H1 (cell line): ENCODE measurements around the gene ULBP3. TPM values are rescaled to one million over a fixed set of nuclear protein-coding genes. Genes with fewer than 3 reads are reported as not detected.
A peak's percentile ranks its signal among the peaks of the same experiment; 100 is the strongest.
"Not testable (repeated sequence)": the region's sequence is repeated elsewhere in the genome, so short reads cannot be mapped to it uniquely, and the experiment has no call there.

Experiments
- CTCF ChIA-PET: fragments of 300-600 bp; sonication (Branson Sonifier 250); formaldehyde crosslinking; loops from one replicate; lab custom pipeline; 2021; ENCODE audit not compliant: partially characterized antibody; lab: Charles Lee
- POLR2A ChIA-PET: fragments of 300-600 bp; sonication (Branson Sonifier 250); formaldehyde crosslinking; loops from one replicate; lab custom pipeline; 2021; ENCODE audit warnings: inconsistent platforms; ENCODE audit not compliant: partially characterized antibody; lab: Charles Lee
- DNase-seq, 2 experiments: peaks; one replicate each; pipeline versions ENCODE4 v3.0.0 to v3.0.0-alpha.2; 2010 to 2022; ENCODE audit warnings: low spot score in 2 of 2, low read depth in 1 of 2, mixed read lengths in 1 of 2
- FAIRE-seq: peaks from 2 replicates; lab custom pipeline; 2011; peaks lifted over from hg19 to GRCh38; lab: Jason Lieb, UNC
- H2AFZ ChIP-seq: 2 replicates; pipeline ENCODE4 v1.8.1; 2012; ENCODE audit warnings: low read length, inconsistent platforms
- H2AK5ac ChIP-seq: 2 replicates; pipeline ENCODE4 v1.6.1; 2013; ENCODE audit warnings: low read depth, low read length
- H2BK120ac ChIP-seq: replicated peaks from 2 replicates; pipeline ENCODE3; 2013; ENCODE audit warnings: low read depth, low read length, inconsistent platforms
- H2BK12ac ChIP-seq: 2 replicates; pipeline ENCODE4 v1.6.1; 2013; ENCODE audit warnings: low read depth, low read length
- H2BK15ac ChIP-seq: 2 replicates; pipeline ENCODE4 v1.6.1; 2013; ENCODE audit warnings: low read length
- H2BK20ac ChIP-seq: 2 replicates; pipeline ENCODE4 v1.6.1; 2013; ENCODE audit warnings: low read length
- H2BK5ac ChIP-seq: 2 replicates; pipeline ENCODE4 v1.6.1; 2013; ENCODE audit warnings: low read depth, low read length
- H3K14ac ChIP-seq: 2 replicates; pipeline ENCODE4 v1.6.1; 2013; ENCODE audit warnings: inconsistent platforms; ENCODE audit not compliant: insufficient read length
- H3K18ac ChIP-seq: 2 replicates; pipeline ENCODE4 v1.6.1; 2013; ENCODE audit warnings: low read length; ENCODE audit errors: extremely low read depth
- H3K23ac ChIP-seq: 2 replicates; pipeline ENCODE4 v1.6.1; 2013; ENCODE audit warnings: inconsistent platforms; ENCODE audit not compliant: insufficient read length
- H3K23me2 ChIP-seq: 2 replicates; pipeline ENCODE4 v1.6.1; 2013; ENCODE audit warnings: low read depth, low read length
- H3K27ac ChIP-seq: 2 replicates; pipeline ENCODE4 v1.6.1; 2011; ENCODE audit warnings: low read depth, low read length, inconsistent platforms
- H3K27me3 ChIP-seq, 4 experiments: replicated peaks in 1 of 4; 1 replicate in 1 of 4; 2 replicates in 3 of 4; pipeline versions ENCODE4 v1.6.1 to v1.8.1; 2011 to 2013; ENCODE audit warnings: low read length in 3 of 4, mild to moderate bottlenecking in 3 of 4, inconsistent platforms in 2 of 4, mixed read lengths in 2 of 4, moderate library complexity in 1 of 4; ENCODE audit not compliant: control insufficient read depth in 3 of 4, insufficient read depth in 3 of 4; ENCODE audit errors: extremely low read depth in 1 of 4
- H3K36me3 ChIP-seq, 4 experiments: 2 replicates each; pipeline versions ENCODE4 v1.6.1 to v1.8.1; 2011 to 2013; ENCODE audit warnings: mild to moderate bottlenecking in 4 of 4, low read length in 3 of 4, moderate library complexity in 2 of 4, control low read depth in 1 of 4, inconsistent platforms in 1 of 4; ENCODE audit not compliant: insufficient read depth in 4 of 4, control insufficient read depth in 2 of 4
- H3K4ac ChIP-seq: replicated peaks from 2 replicates; pipeline ENCODE3; 2013; ENCODE audit warnings: low read length, low read depth, mixed read lengths, inconsistent platforms; ENCODE audit not compliant: insufficient read length
- H3K4me1 ChIP-seq, 4 experiments: replicated peaks in 1 of 4; 1 replicate in 1 of 4; 2 replicates in 3 of 4; pipeline versions ENCODE4 v1.6.1 to v1.8.1; 2011 to 2013; ENCODE audit warnings: low read length in 3 of 4, inconsistent platforms in 2 of 4, mixed read lengths in 1 of 4; ENCODE audit not compliant: insufficient read depth in 4 of 4, control insufficient read depth in 3 of 4
- H3K4me2 ChIP-seq, 2 experiments: 2 replicates each; pipeline versions ENCODE4 v1.6.1 to v1.8.1; 2011 to 2013; ENCODE audit warnings: low read depth in 2 of 2, low read length in 2 of 2, control low read depth in 1 of 2, inconsistent platforms in 1 of 2, mild to moderate bottlenecking in 1 of 2; ENCODE audit not compliant: insufficient read depth in 1 of 2
- H3K4me3 ChIP-seq, 4 experiments: fragments of 200-600, 300-600 bp in 1 of 4; sonication (generic), shearing (Covaris generic), sonication (Bioruptor Twin) in 1 of 4; 2 replicates each; pipeline versions ENCODE4 v1.5.1 to v1.8.1; 2011 to 2016; ENCODE audit warnings: low read length in 4 of 4, low read depth in 3 of 4, control low read depth in 2 of 4, inconsistent platforms in 2 of 4, mild to moderate bottlenecking in 2 of 4, mixed read lengths in 1 of 4, moderate library complexity in 1 of 4; ENCODE audit not compliant: insufficient read depth in 2 of 4; ENCODE audit errors: extremely low read depth in 1 of 4
- H3K56ac ChIP-seq: replicated peaks from 2 replicates; pipeline ENCODE3; 2013; ENCODE audit warnings: low read depth, mild to moderate bottlenecking, mixed read lengths, low read length, inconsistent platforms; ENCODE audit not compliant: insufficient read length
- H3K79me1 ChIP-seq: 2 replicates; pipeline ENCODE4 v1.6.1; 2013; ENCODE audit warnings: low read depth, low read length, control low read depth
- H3K79me2 ChIP-seq, 2 experiments: 2 replicates each; pipeline versions ENCODE4 v1.6.1 to v1.8.1; 2012 to 2013; ENCODE audit warnings: low read length in 2 of 2, mild to moderate bottlenecking in 2 of 2, inconsistent platforms in 1 of 2; ENCODE audit not compliant: insufficient read depth in 2 of 2, control insufficient read depth in 1 of 2
- H3K9ac ChIP-seq, 4 experiments: replicated peaks in 1 of 4; 1 replicate in 1 of 4; 2 replicates in 3 of 4; pipeline versions ENCODE4 v1.6.1 to v1.8.1; 2011 to 2013; ENCODE audit warnings: low read depth in 3 of 4, low read length in 3 of 4, control low read depth in 2 of 4, mild to moderate bottlenecking in 2 of 4, moderate library complexity in 2 of 4, inconsistent platforms in 1 of 4; ENCODE audit errors: extremely low read depth in 1 of 4
- H3K9me3 ChIP-seq, 2 experiments: 2 replicates each; pipeline versions ENCODE4 v1.6.1 to v1.8.1; 2012 to 2013; ENCODE audit warnings: mild to moderate bottlenecking in 2 of 2, moderate library complexity in 2 of 2, control low read depth in 1 of 2, inconsistent platforms in 1 of 2, low read depth in 1 of 2, low read length in 1 of 2, mixed read lengths in 1 of 2; ENCODE audit not compliant: insufficient read depth in 2 of 2
- H4K20me1 ChIP-seq, 2 experiments: replicated peaks in 1 of 2; 2 replicates each; pipeline versions ENCODE3 to v1.8.1; 2011 to 2013; ENCODE audit warnings: inconsistent platforms in 2 of 2, low read length in 2 of 2, mild to moderate bottlenecking in 1 of 2; ENCODE audit not compliant: insufficient read depth in 2 of 2, control insufficient read depth in 1 of 2
- H4K5ac ChIP-seq: 2 replicates; pipeline ENCODE4 v1.6.1; 2013; ENCODE audit warnings: low read length, low read depth, mixed read lengths, inconsistent platforms; ENCODE audit not compliant: insufficient read length
- H4K8ac ChIP-seq: 2 replicates; pipeline ENCODE4 v1.8.0; 2013; ENCODE audit warnings: mild to moderate bottlenecking, moderate library complexity, low read length, inconsistent platforms; ENCODE audit not compliant: insufficient read depth; ENCODE audit errors: extremely low read depth
- H4K91ac ChIP-seq: replicated peaks from 2 replicates; pipeline ENCODE3; 2013; ENCODE audit warnings: low read length, mixed read lengths, inconsistent platforms; ENCODE audit not compliant: insufficient read length
- EZH2 ChIP-seq: fragments of 200-600 bp; sonication (generic); IDR thresholded peaks from 2 replicates; pipeline ENCODE4 v1.7.1; 2012; ENCODE audit warnings: low read depth, mild to moderate bottlenecking, moderate library complexity, low read length, inconsistent platforms; ENCODE audit not compliant: severe bottlenecking
- SUZ12 ChIP-seq: fragments of 200-600 bp; sonication (generic); IDR thresholded peaks from 2 replicates; pipeline ENCODE4 v1.6.1; 2012; ENCODE audit warnings: mild to moderate bottlenecking, inconsistent platforms, low read length, moderate library complexity, mixed read lengths
- WGBS, 2 experiments: shearing (Covaris generic) in 1 of 2; methylation state at CpG; one replicate each; pipeline versions ENCODE4 v1.1.6 to v1.1.7; 2013 to 2015; ENCODE audit warnings: low lambda C conversion rate in 2 of 2, mixed read lengths in 2 of 2, inconsistent platforms in 1 of 2, low coverage in 1 of 2, missing lambda C conversion rate in 1 of 2; ENCODE audit not compliant: insufficient replicate concordance in 2 of 2, insufficient coverage in 1 of 2, insufficient read length in 1 of 2; ENCODE audit errors: extremely low coverage in 1 of 2, missing lambda C conversion rate in 1 of 2; 5-methylcytosine and 5-hydroxymethylcytosine counted together
- polyA plus RNA-seq, 7 experiments: library from polyadenylated mRNA; depleted of rRNA in 3 of 7; stranded (reverse) in 5 of 7; unstranded in 2 of 7; fragments of >200 nt in 5 of 7; fragments of 200-250 nt in 2 of 7; gene quantifications; 1 replicate in 5 of 7; 2 replicates in 1 of 7; 4 replicates in 1 of 7; pipeline versions ENCODE4 v1.2.1 to v1.2.3, GENCODE V29; 2011 to 2013; ENCODE audit warnings: missing spikeins in 2 of 7, mixed read lengths in 2 of 7
- total RNA-seq: library from RNA; stranded (reverse); fragmentation: NEBNext Ultra II Directional; extraction: Animal tissue kit (Norgen Biotek cat#: 25700); gene quantifications from 2 replicates; pipeline ENCODE4 v1.2.1, GENCODE V29; 2021

The ULBP3 gene
- total and polyA plus RNA-seq, 2 of the 8 experiments (the other 6 are each of a cell fraction or from before 2014, with no cell fraction given), result 1.9 to 4.2 TPM

DNA sequence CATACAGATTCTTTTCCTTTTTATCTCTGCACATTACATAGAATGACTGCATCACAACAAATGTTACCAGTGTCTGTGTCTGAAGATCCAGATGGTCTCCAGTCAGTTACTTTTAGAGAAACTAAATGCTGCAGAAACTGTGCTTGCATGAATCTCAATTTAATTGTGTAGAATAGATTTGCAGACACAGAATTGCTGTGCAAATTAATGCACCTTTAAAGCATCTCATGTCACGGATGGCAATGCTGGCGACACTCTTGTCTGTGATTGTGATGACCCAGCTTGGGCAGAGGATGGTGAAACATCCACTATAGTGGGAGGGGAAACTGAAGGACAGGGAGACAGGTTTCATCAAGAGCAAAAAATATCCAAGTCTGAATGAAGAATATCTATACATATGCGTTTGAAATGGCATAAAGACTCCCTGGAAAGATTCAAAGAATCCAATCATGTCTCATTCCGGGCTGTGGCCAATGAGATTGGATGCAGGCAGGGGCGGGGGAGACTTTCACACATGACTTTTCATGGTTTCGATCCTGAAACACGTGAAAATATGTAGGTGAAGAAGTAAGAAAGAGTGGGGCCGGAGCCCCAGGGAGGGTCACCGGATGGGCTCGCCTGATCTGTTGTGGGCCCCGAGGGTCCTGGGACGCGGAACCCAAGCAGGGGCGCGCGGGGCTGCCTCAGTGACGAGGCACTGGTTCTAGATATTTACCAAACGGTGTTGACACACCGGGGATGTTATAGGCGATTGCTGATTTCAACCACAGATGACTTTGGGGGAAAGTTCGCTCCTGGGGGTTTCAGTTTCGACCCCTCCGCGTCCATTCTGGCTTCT, 54.9 kb downstream of the ULBP3 start:
- H3K27ac ChIP-seq, H3K23ac ChIP-seq, H4K91ac ChIP-seq, DNase-seq, H2AFZ ChIP-seq, H2AK5ac ChIP-seq, H3K9ac ChIP-seq, FAIRE-seq, POLR2A ChIA-PET, CTCF ChIA-PET, H4K8ac ChIP-seq, H3K56ac ChIP-seq, H3K4me3 ChIP-seq, H3K14ac ChIP-seq, H2BK12ac ChIP-seq, H4K20me1 ChIP-seq, H3K4me1 ChIP-seq, H2BK15ac ChIP-seq, H3K79me2 ChIP-seq, H2BK20ac ChIP-seq, H3K23me2 ChIP-seq, H4K5ac ChIP-seq, H3K36me3 ChIP-seq, H3K9me3 ChIP-seq, H3K79me1 ChIP-seq, H3K4ac ChIP-seq, H2BK5ac ChIP-seq, H2BK120ac ChIP-seq, H3K18ac ChIP-seq, H3K4me2 ChIP-seq: not testable (repeated sequence)
- peaks cover 39 to 77% (median 55%) of the 10 kb centered on the region in 4 experiments for H3K27me3 ChIP-seq
- TF ChIP-seq EZH2 (peak; percentile 73), SUZ12 (peak; percentile 38)
- 16% methylated on average over 7 of the region's 24 CpGs; no CpG with 5 or more reads in 1 of the 2 experiments for WGBS, 2 experiments
